GM19240 (cell line): ENCODE data around the gene MRPL32.

Experiments used
- DNase-seq: peaks from one replicate; pipeline ENCODE4 v3.0.0; 2011; ENCODE audit warnings: low spot score; ENCODE audit not compliant: insufficient read length

Gene MRPL32

GRCh38 chr7:42964849-42965805 is 33.0 kb downstream of the MRPL32 start:
- DNase-seq: no peak

- DNase-seq: no peak
Measured at GRCh38 chr7:42967391-42967790, 35.2 kb downstream of the MRPL32 start.

DNA sequence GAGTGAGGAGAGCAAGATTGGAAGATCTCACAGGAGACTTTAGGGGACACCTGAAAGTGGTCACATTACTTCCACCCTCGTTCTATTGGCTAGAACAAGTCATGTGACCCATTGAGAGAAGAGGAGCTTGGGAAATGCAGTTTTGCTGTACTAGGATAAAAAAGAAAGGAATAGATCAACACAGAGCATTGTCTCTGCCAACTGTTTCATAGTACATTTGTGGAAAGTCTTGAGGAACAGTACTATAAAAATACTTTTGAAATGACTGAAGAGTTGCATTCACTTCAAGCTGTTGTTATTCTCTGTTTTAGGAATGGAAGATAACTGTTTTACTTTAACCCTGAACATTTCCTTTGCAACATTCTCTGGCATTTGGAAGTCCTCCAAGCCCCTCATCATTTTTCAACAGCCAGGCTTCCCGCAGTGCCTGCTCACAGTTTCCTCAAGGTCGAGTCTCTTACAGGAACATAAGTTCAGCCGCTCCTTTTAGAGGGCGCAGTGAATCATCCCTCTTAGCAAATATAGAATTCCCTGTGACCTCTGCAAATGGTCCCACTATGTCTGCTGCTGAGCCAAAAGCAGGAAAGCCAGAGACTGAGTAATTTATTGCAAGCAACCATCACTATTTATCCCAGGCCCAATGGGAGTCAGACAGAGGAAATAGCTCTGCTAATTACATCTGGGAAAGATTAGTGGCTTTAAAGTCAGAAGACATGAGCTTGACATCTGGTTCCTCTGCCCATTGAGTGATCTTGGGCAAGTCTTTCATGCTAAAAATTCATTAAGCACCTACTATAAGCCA is 40.7 kb downstream of the MRPL32 start:
- no peak for DNase-seq

DNA sequence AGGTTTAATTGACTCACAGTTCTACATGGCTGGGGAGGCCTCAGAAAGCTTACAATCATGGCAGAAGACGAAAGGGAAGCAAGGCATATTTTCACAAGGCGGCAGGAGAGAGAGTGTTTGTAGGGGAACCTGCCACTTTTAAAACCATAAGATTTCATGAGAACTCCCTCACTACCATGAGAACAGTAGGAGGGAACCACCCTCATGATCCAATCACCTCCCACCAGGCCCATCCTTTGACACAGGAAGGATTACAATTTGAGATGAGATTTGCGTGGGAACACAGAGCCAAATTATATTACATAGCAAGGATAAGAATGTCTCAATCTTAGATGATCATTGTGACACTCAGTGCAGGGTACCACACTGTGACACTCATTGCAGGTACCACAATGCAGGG is 44.2 kb downstream of the MRPL32 start:
- no peak for DNase-seq

DNA sequence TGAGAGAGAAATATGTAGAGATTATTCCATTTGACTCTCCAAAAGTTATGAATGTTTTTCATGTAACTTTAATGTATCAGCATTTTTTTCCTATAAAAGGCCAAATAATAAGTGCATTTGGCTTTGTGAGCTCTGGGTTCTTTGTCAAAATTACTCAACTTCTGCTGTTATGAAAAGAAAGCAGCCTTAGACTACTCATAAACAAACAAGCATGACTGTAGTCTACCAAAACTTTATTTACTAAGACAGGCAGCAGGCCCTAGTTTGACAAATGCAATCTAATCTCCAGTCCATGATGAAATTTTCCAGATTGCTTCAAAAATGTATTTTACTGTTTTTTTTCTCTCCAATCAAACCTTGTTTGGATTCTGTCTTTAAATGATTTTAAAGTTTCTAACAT is 46.3 kb downstream of the MRPL32 start:
- DNase-seq: no peak

GRCh38 chr7:42980084-42980483 is 47.9 kb downstream of the MRPL32 start:
- DNase-seq: no peak

GRCh38 chr7:42980514-42980913 is 48.3 kb downstream of the MRPL32 start:
- no peak for DNase-seq

GRCh38 chr7:42981601-42982000 is 49.4 kb downstream of the MRPL32 start:
- DNase-seq: no peak

- no peak for DNase-seq
Measured at GRCh38 chr7:42982604-42983115, 50.5 kb downstream of the MRPL32 start.

- DNase-seq: no peak
Measured at GRCh38 chr7:42984137-42984536, 52.0 kb downstream of the MRPL32 start.

- no peak for DNase-seq
Measured at GRCh38 chr7:42986213-42986612, 54.0 kb downstream of the MRPL32 start.

DNA sequence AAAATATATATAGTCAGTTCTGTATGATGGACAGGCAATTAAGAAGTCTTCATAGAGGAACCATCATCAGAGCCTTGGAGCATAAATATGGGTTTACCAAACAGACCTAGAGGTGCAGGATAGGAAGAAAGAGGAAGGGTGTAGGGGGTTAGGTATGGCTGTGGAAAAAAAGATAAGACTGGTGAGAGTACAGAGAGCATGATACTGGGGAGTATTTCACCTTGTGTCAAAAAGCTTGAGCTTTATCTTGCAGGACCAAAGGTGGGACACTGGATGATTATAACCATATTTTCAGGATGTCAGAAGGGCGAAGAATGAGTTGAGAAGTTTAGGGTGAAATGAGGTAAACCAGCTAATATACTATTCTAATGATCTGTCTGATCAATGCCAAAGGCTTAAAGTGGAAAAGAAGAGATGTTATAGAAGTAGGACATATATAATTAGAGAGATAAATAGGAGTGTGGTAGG is 54.6 kb downstream of the MRPL32 start:
- DNase-seq: no peak
